Sciatic nerve (tissue), 2 donors: ENCODE results near the gene RAPGEF3. TPM values are rescaled to one million over a fixed set of nuclear protein-coding genes. Genes with fewer than 3 reads are reported as not detected.

ENCODE experiments used
- ATAC-seq: fragments of 200-7000 bp; cut with Tn5 transposase; one replicate; pipeline ENCODE4 v1.9.1; 2020; ENCODE audit warnings: mild to moderate bottlenecking, moderate library complexity
- DNase-seq: peaks from one replicate; pipeline ENCODE4 v3.0.0-alpha.2; 2020; ENCODE audit warnings: low spot score
- intact Hi-C: fragments of 100-400 bp; cut with DNase I; formaldehyde crosslinking; loops from one replicate; pipeline ENCODE4 v1.14.2; 2022
- total RNA-seq: library from RNA; stranded (reverse); fragmentation: NEBNext Ultra II Directional; extraction: Animal tissue kit (Norgen Biotek cat#: 25700); gene quantifications from one replicate; pipeline ENCODE4 v1.2.1, GENCODE V29; 2021
- donor health status: DM: no; HTN: no; CAD: no.
- donor health status: DM: no; HTN: no; CAD: no.

Gene RAPGEF3
- total RNA-seq, 1 donor from 2014 or later, result 73.4 TPM

- ATAC-seq (no peak), DNase-seq (no peak)
Measured at GRCh38 chr12:47779943-47780504, 21.3 kb upstream of the RAPGEF3 start.

DNA sequence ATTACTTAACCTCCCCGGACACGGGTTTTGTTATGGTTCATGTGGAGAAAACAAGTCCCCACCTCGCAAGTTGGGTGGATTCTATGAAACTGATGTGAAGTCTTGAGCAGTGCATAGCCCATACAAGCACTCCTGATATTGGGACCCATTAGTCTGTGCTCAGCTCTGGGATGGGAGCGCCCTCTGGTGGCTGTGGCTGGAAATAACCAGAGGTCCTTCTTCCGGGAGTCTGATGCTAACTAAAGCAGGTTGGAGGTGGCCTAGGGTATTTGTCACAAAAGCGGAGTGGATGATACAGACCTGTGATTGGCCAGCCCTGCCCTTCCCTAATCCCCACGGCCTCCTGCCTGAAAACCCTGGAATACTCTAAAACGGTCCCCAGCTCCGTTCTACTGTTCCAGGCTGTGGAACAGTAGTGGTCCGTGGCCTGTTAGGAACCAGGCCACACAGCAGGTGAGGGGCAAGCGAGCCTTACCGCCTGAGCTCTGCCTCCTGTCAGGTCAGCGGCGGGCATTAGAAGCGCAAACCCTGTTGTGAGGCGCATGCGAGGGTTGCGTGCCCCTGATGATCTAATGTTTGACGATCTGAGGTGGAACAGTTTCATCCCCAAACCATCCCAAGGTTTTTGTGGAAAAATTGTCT is 20.7 kb upstream of the RAPGEF3 start:
- DNase-seq, result peak; percentile 96
- intact Hi-C loops, result loop anchor here (5.0 kb wide), 2 partner anchors 58 to 62 kb away; no protein-coding TSS in a partner anchor
- peak; percentile 81 for ATAC-seq

More at GRCh38 chr12:47779943-47780504, 21.3 kb upstream of the RAPGEF3 start:
- intact Hi-C loops, result loop anchor here (5.0 kb wide), 2 partner anchors 57 to 63 kb away; no protein-coding TSS in a partner anchor

GRCh38 chr12:47778881-47779280 is 20.2 kb upstream of the RAPGEF3 start:
- DNase-seq, result peak; percentile 64

GRCh38 chr12:47777741-47778558 is 19.3 kb upstream of the RAPGEF3 start:
- no peak for ATAC-seq
- intact Hi-C loops, result loop anchor here (5.0 kb wide), 2 partner anchors 59 to 61 kb away; no protein-coding TSS in a partner anchor
- peak; percentile 64 for DNase-seq

More at GRCh38 chr12:47778881-47779280, 20.2 kb upstream of the RAPGEF3 start:
- ATAC-seq, result no peak
- intact Hi-C loops, result loop anchor here (5.0 kb wide), 2 partner anchors 58 to 62 kb away; no protein-coding TSS in a partner anchor

GRCh38 chr12:47777151-47777550 is 18.5 kb upstream of the RAPGEF3 start:
- DNase-seq (peak; percentile 57), ATAC-seq (no peak)
- intact Hi-C loops, result loop anchor here (5.0 kb wide), 2 partner anchors 60 kb away; no protein-coding TSS in a partner anchor

GRCh38 chr12:47776471-47777143 is 17.9 kb upstream of the RAPGEF3 start:
- ATAC-seq, result no peak
- intact Hi-C loops, result loop anchor here (5.0 kb wide), 2 partner anchors 59 to 61 kb away; no protein-coding TSS in a partner anchor
- DNase-seq, result peak; percentile 56

DNA sequence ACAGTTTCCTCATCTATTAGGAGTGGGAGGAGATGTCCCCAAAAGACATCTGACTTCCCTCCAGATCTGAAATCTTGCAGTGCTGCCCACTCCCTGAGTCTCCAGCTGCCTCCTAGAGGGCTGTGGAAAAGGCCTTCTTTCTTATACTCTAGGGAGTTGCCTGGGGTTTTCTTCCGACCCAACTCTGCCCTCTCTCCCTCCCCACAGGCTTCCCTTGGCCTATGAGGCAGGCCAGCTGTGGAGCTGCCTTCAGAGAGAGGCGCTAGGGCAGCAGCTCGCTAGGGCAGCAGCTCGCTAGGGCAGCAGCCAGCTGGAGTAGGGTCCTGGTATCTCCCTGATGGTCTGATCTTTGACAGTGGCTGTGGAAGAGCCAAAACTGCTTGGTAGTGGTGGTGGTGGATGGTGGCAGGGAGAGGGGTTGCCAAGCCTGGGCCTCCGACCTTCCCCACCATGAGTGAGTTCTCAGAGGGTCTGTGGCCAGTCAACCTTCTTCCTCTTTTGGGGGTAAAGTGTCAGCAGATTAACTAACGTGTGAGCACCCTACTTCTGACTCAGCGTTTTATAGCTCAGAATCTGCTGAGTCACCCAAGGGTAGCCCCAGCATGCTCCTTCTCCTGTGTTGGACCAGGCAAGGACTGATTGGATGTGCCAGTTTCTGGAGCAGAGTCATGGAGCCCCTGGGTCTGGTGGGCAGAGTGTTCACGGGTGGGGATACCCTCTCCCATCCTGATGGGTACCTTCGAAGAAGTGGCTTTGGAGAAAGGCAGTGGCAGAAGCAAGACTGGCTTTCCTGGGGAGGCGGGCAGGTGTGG is 16.6 kb upstream of the RAPGEF3 start:
- intact Hi-C loops, result loop anchor here (5.0 kb wide), 2 partner anchors 58 to 62 kb away; no protein-coding TSS in a partner anchor
- ATAC-seq, result peak; percentile 4
- no peak for DNase-seq

- DNase-seq (no peak), ATAC-seq (no peak)
- intact Hi-C loops, result loop anchor here (5.0 kb wide), 2 partner anchors 57 to 63 kb away; no protein-coding TSS in a partner anchor
Measured at GRCh38 chr12:47774663-47775062, 16.0 kb upstream of the RAPGEF3 start.

- DNase-seq, result no peak
- peak; percentile 2 for ATAC-seq
- intact Hi-C loops, result no loop called here
Measured at GRCh38 chr12:47773858-47774580, 15.3 kb upstream of the RAPGEF3 start.

DNA sequence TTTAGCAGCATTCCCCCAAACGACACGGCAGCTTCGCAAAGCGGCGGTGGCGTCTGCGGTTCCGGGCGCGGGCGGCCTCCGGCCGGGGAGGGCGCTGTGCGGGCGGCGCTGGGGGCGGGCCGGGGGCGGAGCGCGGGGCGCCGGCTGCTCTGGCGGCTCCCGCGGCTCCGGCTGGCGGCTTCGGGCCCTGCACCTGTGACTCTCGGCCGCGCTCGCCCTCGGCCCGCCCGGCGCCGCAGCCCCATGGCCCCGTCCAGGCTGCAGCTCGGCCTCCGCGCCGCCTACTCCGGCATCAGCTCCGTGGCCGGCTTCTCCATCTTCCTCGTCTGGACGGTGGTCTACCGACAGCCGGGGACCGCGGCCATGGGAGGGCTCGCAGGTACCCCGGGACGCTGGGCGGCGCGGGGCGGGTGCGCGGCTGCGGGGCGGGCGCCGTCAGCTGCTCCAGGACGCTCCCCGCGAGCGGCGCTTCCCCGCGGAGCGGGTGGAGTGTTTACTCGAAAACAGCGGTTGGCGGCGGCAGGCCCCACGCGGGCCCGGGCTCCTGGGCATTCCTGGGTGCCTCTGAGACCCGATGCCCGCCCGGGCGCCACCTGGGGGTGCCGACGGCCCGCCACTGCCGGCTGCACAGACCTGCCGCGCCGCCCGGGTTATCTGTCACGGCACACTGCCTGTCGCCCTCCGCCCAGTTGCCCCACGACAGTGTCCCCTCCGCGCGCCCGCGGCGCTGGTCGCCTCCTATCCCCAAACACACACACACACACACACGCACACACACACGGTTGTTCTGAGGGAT is 14.6 kb upstream of the RAPGEF3 start, which contains the start of gene SLC48A1:
Gene SLC48A1 (plus strand): TSS at position 177 of the 796 bp plus-strand sequence. CDS start 67 bp downstream, at position 244.
- peak; percentile 84 for DNase-seq
- intact Hi-C loops, result no loop called here
- ATAC-seq, result peak; percentile 60

GRCh38 chr12:47772738-47773061 is 14.0 kb upstream of the RAPGEF3 start:
- ATAC-seq (no peak), DNase-seq (no peak)
- intact Hi-C loops, result no loop called here

DNA sequence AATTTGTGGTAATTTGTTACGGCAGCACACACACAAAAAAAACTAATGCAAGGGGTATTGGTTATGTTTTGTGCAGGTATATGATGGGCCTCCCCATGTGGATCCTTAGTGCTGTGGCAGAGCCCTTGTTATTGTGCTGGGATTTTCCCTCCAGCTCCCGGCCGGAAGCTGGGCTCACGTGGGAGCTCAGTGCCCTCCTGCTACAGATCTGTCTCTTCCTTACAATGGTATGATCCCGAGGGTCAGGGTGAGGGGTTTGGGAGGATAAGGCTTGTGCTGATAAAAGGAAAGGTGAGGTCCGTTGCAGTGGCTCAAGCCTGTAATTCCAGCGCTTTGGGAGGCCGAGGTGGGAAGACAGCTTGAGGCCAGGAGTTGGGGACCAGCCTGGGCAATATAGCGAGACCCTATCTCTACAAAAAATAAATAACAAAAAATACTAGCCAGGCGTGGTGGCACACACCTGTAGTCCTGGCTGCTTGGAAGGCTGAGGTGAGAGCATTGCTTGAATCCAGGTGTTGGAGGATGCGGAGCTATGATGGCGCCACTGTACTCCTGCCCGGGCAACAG is 13.5 kb upstream of the RAPGEF3 start:
- DNase-seq (no peak), ATAC-seq (no peak)
- intact Hi-C loops, result no loop called here

DNA sequence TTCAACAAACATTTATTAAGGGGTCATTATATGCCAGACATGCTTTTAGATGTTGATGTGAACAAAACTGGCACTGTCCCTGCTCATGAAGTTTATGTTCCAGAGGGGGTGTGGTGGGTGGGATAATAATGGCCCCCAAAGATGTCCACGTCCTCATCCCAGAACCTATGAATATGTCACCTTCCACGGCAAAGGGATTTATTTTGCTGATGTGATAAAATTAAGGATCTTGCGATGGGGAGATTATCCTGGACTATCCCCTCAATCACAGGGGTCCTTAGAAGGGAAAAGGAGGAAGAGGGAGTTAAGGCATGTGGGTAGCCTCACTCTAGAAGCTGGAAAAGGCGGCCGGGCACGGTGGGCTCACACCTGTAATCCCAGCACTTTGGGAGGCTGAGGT is 12.6 kb upstream of the RAPGEF3 start:
- DNase-seq (no peak), ATAC-seq (no peak)
- intact Hi-C loops, result no loop called here

GRCh38 chr12:47770086-47770726 is 11.5 kb upstream of the RAPGEF3 start:
- intact Hi-C loops, result no loop called here
- DNase-seq (no peak), ATAC-seq (peak; percentile 69)

GRCh38 chr12:47769234-47770085 is 10.8 kb upstream of the RAPGEF3 start:
- no peak for ATAC-seq
- no peak for DNase-seq
- intact Hi-C loops, result no loop called here
